Bronchial epithelial cell (primary cell): Measurements from ENCODE around the gene MC1R. TPM values are rescaled to one million over a fixed set of nuclear protein-coding genes. Genes with fewer than 3 reads are reported as not detected.
A peak's percentile ranks its signal among the peaks of the same experiment; 100 is the strongest.

Source experiments
- DNase-seq: peaks from one replicate; pipeline ENCODE4 v3.0.0-alpha.2; 2010; ENCODE audit warnings: low read depth
- FAIRE-seq: peaks from 2 replicates; lab custom pipeline; 2011; peaks lifted over from hg19 to GRCh38; lab: Jason Lieb, UNC
- H3K27me3 ChIP-seq: 2 replicates; pipeline ENCODE4 v1.5.1; 2011; ENCODE audit warnings: low read length; ENCODE audit not compliant: control insufficient read depth, insufficient read depth
- H3K36me3 ChIP-seq: 2 replicates; pipeline ENCODE4 v1.5.1; 2011; ENCODE audit warnings: low read length; ENCODE audit not compliant: control insufficient read depth, insufficient read depth
- H3K4me3 ChIP-seq: 2 replicates; pipeline ENCODE4 v1.5.1; 2011; ENCODE audit warnings: mild to moderate bottlenecking, low read depth, low read length, control low read depth
- CTCF ChIP-seq: IDR thresholded peaks from 2 replicates; pipeline ENCODE4 v1.5.1; 2011; ENCODE audit warnings: mild to moderate bottlenecking, moderate library complexity, low read length, control low read depth, inconsistent platforms; ENCODE audit not compliant: insufficient read depth, severe bottlenecking
- total RNA-seq: library from RNA; depleted of rRNA; stranded (reverse); fragments of >200 nt; gene quantifications from 2 replicates; pipeline ENCODE4 v1.2.1, GENCODE V29; 2014

MC1R gene
- total RNA-seq, 1 donor from 2014 or later, result 1.6 TPM

- no peak overlapping the region for H3K4me3 ChIP-seq
- no peak for TF ChIP-seq CTCF
- H3K36me3 ChIP-seq, result peaks cover 36% of the 10 kb centered on the region
- FAIRE-seq, result no peak
- H3K27me3 ChIP-seq, result no peaks in the 10 kb centered on the region
- no peak for DNase-seq
Observed at GRCh38 chr16:89900885-89901284, 17.8 kb upstream of the MC1R start.

GRCh38 chr16:89902980-89903379 lies 15.7 kb upstream of the MC1R start:
- FAIRE-seq (no peak), DNase-seq (no peak)
- H3K4me3 ChIP-seq, result no peak overlapping the region
- TF ChIP-seq CTCF, result no peak
- no peaks in the 10 kb centered on the region for H3K27me3 ChIP-seq
- H3K36me3 ChIP-seq, result peaks cover 44% of the 10 kb centered on the region

- Histone ChIP-seq H3K27me3 (no peaks in the 10 kb centered on the region), H3K36me3 (peaks cover 42% of the 10 kb centered on the region), H3K4me3 (no peak overlapping the region)
- FAIRE-seq (no peak), DNase-seq (no peak)
- no peak for TF ChIP-seq CTCF
Observed at GRCh38 chr16:89903908-89904515, 14.7 kb upstream of the MC1R start.

GRCh38 chr16:89904606-89905510 lies 13.8 kb upstream of the MC1R start:
- H3K36me3 ChIP-seq, result peaks cover 39% of the 10 kb centered on the region
- DNase-seq (peak; percentile 29), FAIRE-seq (no peak)
- TF ChIP-seq CTCF, result no peak
- no peak overlapping the region for H3K4me3 ChIP-seq
- no peaks in the 10 kb centered on the region for H3K27me3 ChIP-seq

- Histone ChIP-seq H3K27me3 (no peaks in the 10 kb centered on the region), H3K36me3 (peaks cover 40% of the 10 kb centered on the region), H3K4me3 (no peak overlapping the region)
- DNase-seq (no peak), FAIRE-seq (no peak)
- no peak for TF ChIP-seq CTCF
Observed at GRCh38 chr16:89905511-89906139, 13.0 kb upstream of the MC1R start.
